Measurements from ENCODE around the gene ABHD12B. TPM values are rescaled to one million over a fixed set of nuclear protein-coding genes. Genes with fewer than 3 reads are reported as not detected.

ABHD12B gene
- polyA plus RNA-seq, 1 experiment, result not detected

DNA sequence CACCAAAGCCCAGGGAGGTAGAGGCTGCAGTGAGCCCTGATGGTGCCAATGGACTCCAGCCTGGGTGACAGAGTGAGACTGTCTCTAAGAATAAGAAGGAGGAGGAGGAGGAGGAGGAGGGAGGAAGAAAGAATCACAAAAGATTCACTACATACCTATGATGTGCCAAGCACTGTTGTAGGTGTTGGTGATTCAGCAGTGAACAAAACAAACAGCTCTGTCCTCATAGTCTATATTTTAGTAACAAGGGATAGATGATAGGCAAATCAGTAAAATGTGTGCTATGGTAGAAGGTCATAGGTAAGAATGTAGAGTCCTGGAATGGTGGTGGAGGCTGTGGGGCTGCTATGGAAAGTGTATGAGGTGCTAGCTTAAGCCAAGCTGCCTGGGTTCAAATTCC lies 18.0 kb upstream of the ABHD12B start:
- TF ChIP-seq CTCF (IDR thresholded peaks at IDR 0.05; ENCODE audit: insufficient read depth, low read depth, low read length), result no peak
- CTCF ChIA-PET, result no interaction called here
- POLR2A ChIA-PET, result no interaction called here
- no peak for DNase-seq (ENCODE audit: low read depth)
- Histone ChIP-seq H3K4me3 (ENCODE audit: low read depth, low read length) (no peak overlapping the region), H3K36me3 (ENCODE audit: control insufficient read depth, insufficient read depth, low read length) (no peaks in the 10 kb centered on the region), H3K27me3 (ENCODE audit: control insufficient read depth, insufficient read depth, low read length) (no peaks in the 10 kb centered on the region)

GRCh38 chr14:50854521-50854920 lies 17.3 kb upstream of the ABHD12B start:
- TF ChIP-seq CTCF (IDR thresholded peaks at IDR 0.05; ENCODE audit: insufficient read depth, low read depth, low read length), result no peak
- H3K27me3 ChIP-seq (ENCODE audit: control insufficient read depth, insufficient read depth, low read length), result no peaks in the 10 kb centered on the region
- H3K36me3 ChIP-seq (ENCODE audit: control insufficient read depth, insufficient read depth, low read length), result no peaks in the 10 kb centered on the region
- ChIA-PET CTCF (no interaction called here), POLR2A (no interaction called here)
- H3K4me3 ChIP-seq (ENCODE audit: low read depth, low read length), result no peak overlapping the region
- DNase-seq (ENCODE audit: low read depth), result no peak

DNA sequence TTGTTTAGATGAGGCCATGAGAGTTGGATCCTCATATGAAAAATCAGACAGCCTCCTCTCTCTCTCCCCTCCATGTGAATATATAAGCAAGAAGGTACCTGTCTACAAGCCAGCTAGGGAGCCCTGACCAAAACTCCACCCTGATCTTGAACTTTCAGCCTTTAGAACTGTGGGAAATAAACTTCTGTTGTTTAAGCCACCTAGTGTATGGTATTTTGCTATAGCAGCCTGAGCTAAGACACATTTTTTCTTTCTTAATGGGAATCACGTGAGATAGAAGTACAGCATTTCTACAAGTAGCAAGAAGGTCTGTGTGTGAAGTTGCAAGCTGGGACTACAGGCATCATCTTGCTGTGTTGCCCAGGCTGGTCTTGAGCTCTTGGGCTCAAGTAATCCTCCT lies 16.3 kb upstream of the ABHD12B start:
- ChIA-PET CTCF (interaction anchor here (0.7 to 1.3 kb wide), 3 partner anchors 8 to 35 kb away, joined by 3 read pairs; no protein-coding TSS in a partner anchor), POLR2A (no interaction called here)
- Histone ChIP-seq H3K36me3 (ENCODE audit: control insufficient read depth, insufficient read depth, low read length) (no peaks in the 10 kb centered on the region), H3K4me3 (ENCODE audit: low read depth, low read length) (no peak overlapping the region), H3K27me3 (ENCODE audit: control insufficient read depth, insufficient read depth, low read length) (no peaks in the 10 kb centered on the region)
- peak; percentile 25; the same call in 1 of the 2 replicates for TF ChIP-seq CTCF (IDR thresholded peaks at IDR 0.05; ENCODE audit: insufficient read depth, low read depth, low read length)
- no peak for DNase-seq (ENCODE audit: low read depth)

- POLR2A ChIA-PET, result no interaction called here
- CTCF ChIA-PET, result interaction anchor here (0.7 to 1.3 kb wide), 2 partner anchors 10 to 223 kb away, joined by 3 to 6 read pairs; no protein-coding TSS in a partner anchor
- no peaks in the 10 kb centered on the region for H3K36me3 ChIP-seq (ENCODE audit: control insufficient read depth, insufficient read depth, low read length)
- TF ChIP-seq CTCF (IDR thresholded peaks at IDR 0.05; ENCODE audit: insufficient read depth, low read depth, low read length), result no peak
- no peak overlapping the region for H3K4me3 ChIP-seq (ENCODE audit: low read depth, low read length)
- no peaks in the 10 kb centered on the region for H3K27me3 ChIP-seq (ENCODE audit: control insufficient read depth, insufficient read depth, low read length)
- no peak for DNase-seq (ENCODE audit: low read depth)
Observed at GRCh38 chr14:50856660-50857059, 15.2 kb upstream of the ABHD12B start.

DNA sequence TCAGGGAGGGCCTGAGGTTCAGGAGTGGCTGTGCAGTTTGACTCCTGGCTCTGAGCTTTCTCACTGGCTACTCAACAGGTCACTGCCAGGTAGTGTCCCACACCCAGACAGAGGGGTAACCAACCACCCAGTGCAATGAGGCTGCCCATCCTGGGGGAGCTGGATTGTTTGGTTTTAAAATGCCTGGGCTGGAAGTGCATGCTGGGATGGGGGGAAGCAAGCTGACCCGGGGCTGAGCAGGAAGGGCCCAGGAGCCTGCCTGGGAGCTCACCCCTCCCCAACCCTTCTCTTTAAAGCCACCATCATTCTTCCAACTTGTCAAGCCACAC lies 12.6 kb upstream of the ABHD12B start:
- Histone ChIP-seq H3K4me3 (ENCODE audit: low read depth, low read length) (no peak overlapping the region), H3K36me3 (ENCODE audit: control insufficient read depth, insufficient read depth, low read length) (no peaks in the 10 kb centered on the region), H3K27me3 (ENCODE audit: control insufficient read depth, insufficient read depth, low read length) (no peaks in the 10 kb centered on the region)
- no peak for TF ChIP-seq CTCF (IDR thresholded peaks at IDR 0.05; ENCODE audit: insufficient read depth, low read depth, low read length)
- DNase-seq (ENCODE audit: low read depth), result no peak
- POLR2A ChIA-PET, result interaction anchor here (0.5 kb wide), 1 partner anchor 146 kb away, joined by 18 read pairs; no protein-coding TSS in a partner anchor
- CTCF ChIA-PET, result interaction anchor here (1.0 to 4.4 kb wide), 16 partner anchors 11 to 327 kb away, joined by 3 to 56 read pairs (median 5); partner anchors contain the start of genes ABHD12B, MAP4K5 and PYGL

Data from BJ (cell line).